ENCODE measurements around the gene PIGK.

PIGK gene

DNA sequence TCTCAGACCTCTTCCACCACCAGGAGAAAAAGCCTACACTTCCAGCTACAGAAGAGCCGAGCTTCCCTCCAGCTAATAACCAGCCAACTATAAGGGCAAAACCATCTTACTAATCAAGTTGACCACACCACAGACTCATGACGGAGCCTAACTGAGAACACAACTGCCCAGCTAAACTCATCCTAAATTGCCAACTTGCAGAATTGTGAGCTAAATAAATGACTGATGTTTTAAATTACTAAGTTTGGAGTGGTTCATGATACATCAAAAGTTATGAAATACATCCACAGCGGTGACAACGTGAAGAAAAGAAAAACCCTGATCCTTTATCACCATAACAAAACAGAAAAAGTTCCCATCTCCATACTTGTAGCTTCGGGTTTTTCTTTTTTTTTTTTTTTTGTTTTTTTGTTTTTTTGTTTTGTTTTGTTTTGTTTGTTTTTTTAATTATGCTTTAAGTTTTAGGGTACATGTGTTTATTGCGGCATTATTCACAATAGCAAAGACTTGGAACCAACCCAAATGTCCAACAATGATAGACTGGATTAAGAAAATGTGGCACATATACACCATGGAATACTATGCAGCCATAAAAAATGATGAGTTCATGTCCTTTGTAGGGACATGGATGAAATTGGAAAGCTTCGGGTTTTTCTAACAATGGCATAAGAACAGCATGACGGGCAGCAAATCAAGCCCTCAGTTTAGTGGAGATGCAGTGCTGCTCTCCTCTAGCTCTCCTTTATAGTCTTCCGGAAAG, 122.6 kb downstream of the PIGK start:
- no peak for DNase-seq (ENCODE audit: low spot score)

DNA sequence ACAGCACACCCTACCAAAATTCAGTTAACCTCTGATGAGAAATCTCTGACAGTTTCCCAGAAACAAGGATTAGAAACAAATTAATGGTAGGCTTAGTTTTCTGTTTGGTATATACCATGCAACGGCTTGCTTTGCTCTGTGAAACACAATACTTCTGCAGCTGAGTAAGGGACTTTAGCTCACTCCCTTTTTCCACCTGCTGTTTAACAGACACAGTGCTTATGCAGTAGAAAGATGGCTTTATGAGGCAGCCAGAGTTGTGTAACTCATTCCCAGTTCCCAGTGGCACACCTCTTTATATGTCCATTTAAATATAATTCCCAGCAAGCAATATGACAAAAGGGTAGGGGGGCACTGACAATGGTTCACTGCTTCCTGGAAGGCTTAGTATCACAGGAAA, 124.0 kb downstream of the PIGK start:
- no peak for DNase-seq (ENCODE audit: low spot score)

DNA sequence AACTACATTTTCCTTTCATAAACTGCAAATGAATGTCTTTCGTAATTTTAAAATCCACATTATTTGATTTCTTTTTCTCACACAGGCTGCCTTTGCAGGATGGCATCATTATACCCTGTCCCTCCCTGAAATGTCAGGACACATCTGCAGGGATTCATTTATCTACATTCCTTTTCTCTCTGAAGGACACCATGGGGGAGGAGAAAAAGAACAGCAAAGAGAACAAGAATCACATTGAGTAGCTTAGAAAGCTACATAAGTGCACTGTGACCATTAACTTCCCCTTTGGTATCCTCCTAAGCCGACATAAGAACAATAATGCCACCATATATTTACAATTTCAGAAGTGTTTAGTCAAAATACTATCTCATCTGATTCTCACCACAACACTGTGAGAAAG, 129.5 kb downstream of the PIGK start:
- no peak for DNase-seq (ENCODE audit: low spot score)

DNA sequence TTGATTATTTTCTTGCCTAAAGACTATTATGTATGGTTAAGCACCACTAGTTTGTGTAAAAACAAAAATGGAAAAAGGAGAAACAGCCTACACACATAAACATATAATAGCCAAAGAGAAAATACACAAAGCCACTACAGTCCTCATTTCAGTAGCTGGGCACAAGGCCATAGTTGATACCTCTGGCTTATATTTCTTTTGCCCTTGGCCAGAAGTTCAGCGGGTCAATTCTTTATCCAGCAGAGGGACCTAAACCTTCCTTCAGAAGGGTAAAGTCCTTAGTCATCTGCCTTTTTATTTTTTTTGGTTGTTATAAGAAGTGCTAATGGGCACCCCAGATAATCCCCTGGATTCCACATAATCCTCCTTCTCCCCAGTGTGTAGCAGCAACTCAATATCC, 134.1 kb downstream of the PIGK start:
- DNase-seq (ENCODE audit: low spot score) = no peak

DNA sequence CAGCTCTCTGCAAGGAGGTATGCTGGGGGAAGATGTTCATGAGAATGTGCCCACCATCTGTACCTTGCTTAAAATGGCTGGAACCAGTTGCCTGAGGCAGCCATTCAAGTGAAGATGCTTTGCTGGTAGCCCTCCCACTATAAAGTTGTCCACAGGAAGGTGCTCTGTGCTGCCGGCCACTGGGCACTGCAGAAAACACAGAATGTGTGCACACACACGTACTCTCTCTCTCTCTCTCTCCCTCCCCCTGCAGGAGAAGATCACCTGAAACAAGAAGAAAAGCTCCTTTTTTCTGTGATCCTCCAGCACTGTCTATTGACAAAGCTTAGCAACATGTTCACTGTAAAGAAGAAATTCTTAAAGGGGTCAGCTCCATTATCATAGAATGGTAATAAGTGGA, 134.8 kb downstream of the PIGK start:
- DNase-seq (ENCODE audit: low spot score) = no peak

DNA sequence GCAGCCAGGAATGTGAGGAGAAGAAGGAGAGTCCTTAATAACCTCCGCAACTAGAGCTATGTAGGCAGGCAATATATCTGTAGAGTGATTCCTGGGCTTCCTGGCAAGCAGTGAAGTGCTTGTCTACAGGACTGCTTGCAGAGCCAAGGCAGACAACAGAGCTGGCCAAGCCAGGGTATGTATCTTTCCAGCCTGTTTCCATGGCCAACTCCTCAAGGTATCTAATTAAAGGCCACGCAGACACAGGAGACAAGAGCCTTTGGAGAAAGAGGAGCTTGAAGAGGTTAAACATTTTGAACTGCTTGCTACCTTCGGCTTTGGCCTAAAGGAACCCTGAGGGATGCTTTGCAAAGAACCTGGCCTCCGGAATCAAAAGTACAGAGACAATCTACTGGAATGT, 137.4 kb downstream of the PIGK start:
- no peak for DNase-seq (ENCODE audit: low spot score)

DNA sequence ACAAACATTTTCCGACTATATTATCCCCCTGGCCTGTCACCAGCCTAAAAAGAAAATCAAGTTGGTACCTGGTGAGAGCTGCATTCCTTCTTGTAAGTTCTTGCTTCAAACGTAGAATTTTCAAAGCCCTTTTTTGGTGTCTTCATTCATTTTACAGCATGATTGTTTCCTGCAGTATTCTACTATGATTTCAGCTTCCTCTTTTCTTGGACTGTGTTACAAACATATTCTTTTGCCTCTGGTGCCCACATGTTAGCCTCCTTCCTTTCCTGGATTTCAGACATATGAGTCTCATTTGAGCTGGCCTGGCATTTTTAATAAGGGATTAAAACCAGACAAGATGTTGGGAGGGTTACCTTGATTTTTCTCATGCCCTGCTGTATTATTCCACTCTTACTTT, 142.5 kb downstream of the PIGK start:
- no peak for DNase-seq (ENCODE audit: low spot score)

DNA sequence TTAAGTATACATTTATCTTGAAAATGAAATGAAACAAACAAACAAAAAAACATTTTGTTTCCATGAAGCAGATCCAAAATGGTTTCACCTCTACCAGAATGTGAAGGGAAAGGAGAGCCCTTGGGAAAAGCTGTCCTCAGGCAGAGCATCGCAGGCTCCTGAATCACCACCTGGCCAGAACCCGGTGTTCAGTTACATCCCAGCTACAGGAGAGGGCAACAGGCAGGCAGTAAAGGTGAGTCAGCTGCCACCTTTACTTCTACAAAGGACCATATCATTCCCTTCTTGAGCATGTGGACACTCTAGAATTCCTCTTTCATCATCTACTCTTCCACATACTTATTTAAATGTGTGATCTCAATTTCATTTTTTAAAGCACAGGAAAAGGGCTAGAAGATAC, 151.2 kb downstream of the PIGK start:
- DNase-seq (ENCODE audit: low spot score) = no peak

DNA sequence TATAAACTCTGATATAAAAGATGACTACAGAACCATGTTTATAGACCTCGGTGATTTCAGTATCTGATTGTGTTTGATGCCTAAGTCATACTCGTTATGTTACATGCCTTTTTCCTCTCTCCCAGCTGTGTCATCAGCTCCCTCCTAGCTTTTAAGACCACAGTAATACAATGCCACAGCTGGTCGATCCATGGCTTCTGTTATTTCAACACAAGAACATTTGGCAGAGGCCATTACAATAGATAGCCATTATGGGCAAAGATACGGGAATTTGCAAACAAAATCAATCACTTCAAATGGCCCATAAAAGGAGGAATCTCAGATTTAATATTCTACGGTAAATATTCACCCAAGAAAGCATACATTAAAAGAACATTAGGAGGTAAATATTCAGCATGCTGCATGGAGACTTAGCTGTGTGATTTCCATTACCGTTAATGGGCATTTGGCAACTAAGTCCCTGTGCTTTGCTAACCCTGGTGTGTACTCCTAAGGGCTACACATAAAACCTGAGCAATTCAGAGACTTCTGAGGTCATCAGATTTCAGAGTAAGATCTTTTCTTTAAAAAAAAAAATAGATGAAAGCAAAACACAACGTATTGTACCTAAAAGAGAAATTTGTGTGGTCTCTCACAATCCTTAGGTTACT, 153.4 kb downstream of the PIGK start:
- DNase-seq (ENCODE audit: low spot score) = no peak

DNA sequence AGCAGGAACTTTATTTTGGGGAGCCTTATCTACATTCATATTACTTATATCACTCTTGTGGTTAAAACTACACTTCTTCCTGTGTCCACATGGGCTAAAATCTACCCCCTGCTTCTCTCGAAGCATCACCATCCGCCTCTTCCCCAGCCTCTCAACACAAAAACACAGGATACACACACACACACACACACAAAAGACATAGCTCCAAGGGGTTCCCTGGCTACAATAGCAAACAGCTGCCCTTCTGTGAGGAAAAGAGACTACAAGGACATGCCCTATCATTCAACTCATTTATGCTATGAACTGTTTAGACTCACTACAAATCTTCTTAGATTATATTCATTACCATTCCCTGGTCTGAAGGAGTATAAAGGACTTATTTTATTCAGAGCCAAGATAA, 155.0 kb downstream of the PIGK start:
- DNase-seq (ENCODE audit: low spot score) = no peak

DNA sequence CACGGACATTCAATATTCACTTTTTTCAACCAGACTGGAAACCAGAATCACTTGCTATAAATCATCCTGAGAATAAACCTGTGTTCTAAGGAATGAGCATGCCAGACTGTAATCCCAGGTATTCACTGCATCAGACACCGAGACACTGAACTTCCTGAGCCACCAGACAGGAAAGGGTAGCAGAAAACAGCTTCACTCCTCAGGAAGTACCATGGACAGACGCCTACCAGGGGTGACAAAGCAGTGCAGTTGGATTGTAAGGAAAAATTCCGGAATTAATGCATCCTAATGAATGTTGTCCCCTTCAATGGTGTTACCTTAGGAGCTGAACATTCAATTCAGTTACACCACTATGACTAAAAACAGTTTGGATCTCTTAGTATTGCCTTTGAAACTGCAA, 156.1 kb downstream of the PIGK start:
- DNase-seq (ENCODE audit: low spot score) = no peak

DNA sequence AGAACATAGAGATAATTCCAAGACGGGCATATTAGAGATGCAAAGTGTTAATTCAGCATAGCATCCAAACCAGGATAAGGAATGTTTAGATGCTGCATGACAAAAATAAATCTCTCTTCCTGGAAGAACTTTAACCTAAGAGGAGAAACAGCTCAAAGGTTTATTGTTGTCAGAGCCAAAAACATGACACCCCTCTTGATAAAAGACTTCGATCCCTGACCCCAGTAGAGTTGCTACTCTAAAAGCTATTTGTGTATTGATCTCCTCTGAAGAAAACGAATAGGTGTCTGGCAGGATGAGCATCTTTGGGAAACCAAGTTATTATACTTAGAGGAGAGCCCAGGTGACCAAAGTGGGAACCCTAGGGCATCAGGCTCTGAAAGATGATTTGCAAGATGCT, 158.1 kb downstream of the PIGK start:
- no peak for DNase-seq (ENCODE audit: low spot score)

DNA sequence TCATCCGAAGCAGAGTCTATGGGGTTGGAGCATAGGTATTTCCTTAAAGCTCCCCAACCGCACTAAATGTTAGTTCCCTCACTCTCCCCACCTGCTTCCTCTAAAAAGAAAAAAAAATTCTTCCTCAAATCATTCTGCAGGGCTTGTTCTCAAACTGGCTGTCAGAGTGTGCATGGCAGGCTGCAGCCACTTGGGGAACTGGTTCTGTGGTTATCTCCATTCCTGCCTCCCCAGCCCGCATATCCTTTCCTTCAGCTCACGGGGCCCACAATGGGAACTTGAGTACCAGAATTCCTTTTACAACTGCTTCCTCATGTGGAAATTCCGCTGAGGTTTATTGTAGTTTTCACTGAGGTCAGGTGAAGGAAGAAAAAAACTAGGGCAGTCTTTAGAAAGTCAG, 159.2 kb downstream of the PIGK start:
- no peak for DNase-seq (ENCODE audit: low spot score)

DNA sequence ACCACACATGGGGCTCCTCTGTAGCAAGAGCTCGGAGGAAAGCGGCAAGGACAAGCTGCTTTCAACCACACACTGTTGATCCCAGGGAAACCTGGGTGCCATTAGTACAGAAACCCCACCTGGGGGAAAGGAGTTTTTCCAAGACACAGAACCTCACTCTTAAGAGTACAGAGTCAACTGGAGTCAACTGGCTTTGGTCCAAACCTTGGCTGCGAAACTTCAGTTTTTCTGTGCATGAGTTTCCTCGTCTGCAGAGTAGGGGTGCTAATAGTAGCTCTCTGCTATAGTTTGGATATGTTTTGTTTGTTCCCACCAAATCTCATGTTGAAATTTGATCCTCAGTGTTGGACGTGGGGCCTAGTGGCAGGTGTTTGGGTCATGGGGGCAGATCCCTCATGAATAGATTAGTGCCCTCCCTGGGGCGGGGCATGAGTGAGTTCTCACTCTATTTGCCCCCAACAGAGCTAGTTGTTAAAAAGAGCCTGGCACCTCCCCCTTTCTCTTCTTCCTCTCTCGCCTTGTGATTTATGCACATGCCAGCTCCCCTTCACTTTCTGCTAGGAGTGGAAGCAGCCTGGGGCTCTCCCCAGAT, 161.1 kb downstream of the PIGK start:
- no peak for DNase-seq (ENCODE audit: low spot score)

DNA sequence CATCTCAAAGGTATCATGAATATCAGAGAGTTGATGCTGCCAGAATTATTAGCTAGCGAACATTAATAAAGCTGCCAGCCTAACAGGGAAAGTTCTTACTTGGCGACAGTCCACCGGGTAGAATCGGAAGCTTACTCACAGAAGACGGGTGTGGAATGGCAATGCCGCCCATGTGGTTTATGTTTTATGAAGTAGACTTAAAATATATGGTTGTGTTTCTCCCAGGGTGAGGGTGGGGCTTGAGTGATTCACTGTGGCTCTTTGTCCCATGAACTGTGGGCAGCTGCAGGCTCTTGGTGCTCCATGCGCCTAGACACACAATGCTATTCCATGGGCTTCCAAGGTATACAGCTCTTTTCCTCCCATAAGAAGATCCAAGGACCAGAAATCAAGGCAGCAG, 162.7 kb downstream of the PIGK start:
- DNase-seq (ENCODE audit: low spot score) = no peak

DNA sequence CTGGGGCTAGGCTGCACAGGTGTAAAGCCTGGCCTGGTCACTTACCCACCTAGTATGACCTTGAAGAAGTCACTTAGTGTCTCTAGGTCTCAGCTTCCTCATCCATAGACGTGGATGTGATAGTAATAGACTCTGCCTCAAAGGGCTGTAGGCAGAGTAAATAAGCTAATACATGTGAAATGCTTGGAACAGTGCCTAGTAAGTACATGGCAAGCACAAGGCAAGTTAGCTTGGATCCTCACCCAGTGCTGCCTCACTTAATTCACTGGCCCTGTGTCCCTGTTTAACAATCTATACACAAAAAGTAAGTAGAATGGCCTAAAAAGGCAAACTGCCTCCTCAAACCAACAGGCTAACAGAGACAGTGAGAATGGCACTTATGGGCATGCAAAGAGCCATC, 167.8 kb downstream of the PIGK start:
- DNase-seq (ENCODE audit: low spot score) = no peak

DNA sequence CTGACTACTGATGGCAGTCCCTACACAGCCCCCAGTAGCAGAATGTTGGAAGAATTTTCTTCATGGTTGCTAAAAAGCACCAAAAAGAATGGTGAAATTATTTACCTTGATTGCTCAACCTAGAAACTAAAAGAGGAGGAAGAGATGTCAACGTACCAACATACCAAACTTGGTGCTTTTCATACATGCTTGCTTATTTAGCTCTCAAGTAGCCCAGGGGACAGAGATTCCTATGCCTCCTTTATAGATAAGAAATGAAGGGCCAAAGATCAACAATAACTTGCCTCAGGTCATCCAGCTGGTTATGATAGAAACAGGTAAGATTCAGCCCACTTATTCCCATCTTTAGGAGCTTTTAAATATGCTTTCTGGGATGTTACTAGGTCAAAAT, 170.6 kb downstream of the PIGK start:
- no peak for DNase-seq (ENCODE audit: low spot score)

DNA sequence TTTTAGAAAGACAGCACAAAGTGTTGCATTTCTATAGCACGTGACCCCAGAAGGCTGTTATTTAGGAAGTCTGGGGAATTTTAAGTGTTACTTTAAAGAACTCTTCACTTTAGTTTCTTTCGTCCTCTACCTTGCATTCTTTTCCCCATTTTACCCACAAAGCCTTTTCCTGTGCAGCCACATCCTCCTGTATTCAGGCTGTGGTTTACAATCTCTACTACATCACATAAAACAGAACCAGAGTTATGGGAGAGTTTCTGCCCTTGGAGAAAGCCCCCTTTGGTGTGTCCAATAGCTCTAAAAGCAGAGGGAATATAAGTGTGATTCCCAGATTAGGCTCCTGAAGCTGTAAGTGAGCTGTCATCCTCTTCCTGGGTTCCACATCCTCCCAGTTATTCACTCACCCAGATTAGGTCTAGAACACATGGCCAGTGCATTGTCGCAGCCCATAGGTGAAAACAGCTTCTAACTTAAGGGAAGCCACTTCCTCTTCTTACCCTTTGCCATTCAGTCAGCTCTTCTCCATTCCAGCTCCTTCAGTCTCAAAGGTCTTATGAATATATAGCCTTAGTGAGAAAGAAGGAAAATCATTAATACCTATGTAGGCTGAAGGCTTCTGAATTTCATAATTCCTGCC, 171.1 kb downstream of the PIGK start:
- no peak for DNase-seq (ENCODE audit: low spot score)

DNA sequence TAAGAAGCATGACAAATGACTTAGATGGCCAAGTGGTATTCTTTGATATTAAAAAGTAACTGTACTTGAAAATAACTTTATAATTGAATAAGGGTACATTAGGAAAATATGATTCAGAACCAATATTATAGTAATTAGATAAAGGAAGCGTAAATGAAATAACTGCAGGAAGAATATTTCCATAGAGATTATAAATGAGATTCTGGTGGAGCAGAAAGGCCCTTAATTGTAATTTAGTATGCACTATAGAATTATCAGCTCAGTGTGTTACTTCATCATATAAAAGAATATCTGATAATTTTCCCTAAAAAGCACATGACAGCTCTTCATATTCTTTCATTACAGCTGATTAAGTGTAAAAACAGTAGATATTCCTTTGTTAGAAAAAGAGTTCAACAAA, 171.7 kb downstream of the PIGK start:
- DNase-seq (ENCODE audit: low spot score) = no peak

DNA sequence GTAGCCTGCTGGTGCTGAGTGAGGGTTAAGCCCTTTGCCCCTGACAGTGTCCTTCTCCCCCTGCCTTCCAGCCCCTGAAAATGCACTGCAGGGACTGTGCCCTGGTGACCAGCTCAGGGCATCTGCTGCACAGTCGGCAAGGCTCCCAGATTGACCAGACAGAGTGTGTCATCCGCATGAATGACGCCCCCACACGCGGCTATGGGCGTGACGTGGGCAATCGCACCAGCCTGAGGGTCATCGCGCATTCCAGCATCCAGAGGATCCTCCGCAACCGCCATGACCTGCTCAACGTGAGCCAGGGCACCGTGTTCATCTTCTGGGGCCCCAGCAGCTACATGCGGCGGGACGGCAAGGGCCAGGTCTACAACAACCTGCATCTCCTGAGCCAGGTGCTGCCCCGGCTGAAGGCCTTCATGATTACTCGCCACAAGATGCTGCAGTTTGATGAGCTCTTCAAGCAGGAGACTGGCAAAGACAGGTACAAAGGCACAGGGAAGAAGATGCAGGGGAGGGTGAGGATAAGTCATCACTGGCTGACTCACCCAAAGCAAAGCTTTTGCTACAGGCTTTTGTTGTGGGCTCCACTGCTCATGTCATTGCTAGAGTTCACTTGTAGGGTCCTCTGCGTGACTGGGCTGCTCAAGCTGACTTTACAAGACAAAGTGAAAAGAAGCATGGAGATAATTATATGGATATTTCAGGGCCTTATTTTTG, 174.9 kb downstream of the PIGK start:
- no peak for DNase-seq (ENCODE audit: low spot score)

DNA sequence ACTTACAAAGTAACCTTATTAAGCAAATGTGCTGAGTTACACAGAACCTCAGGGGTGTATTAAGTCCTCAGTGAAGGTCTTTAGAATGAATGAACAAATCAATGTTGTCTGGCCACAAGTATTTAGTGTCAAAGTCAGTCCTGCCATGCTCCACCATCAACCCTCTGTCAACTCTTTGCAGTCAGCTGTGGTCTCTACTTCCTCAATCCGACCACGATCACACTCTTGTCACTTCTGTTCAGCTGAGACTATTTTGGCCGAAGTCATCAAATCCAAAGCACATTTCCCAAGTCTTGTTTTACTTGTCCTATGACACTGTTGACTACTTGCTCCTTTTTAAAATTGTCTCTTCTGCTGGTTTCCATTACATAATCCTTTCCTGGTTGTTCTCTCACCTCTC, 178.4 kb downstream of the PIGK start:
- no peak for DNase-seq (ENCODE audit: low spot score)

DNA sequence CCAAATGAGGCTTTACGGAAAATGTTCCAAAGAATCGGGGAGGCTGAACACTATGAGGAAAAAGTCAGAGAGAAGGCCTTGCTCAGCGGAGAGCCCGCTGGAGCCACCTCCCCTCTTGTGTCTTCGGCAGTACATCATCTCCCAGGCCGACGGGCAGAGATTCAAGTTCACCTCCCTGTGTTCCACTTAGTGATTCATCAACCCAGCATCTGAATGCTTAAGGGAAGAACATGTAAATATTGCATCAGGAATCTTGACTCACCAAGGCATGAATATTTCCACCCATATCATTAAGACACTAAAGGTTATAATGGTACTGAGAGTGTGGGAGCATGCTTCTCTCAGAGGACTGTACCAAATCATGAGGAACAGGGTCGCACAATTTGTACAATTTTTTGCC, 179.5 kb downstream of the PIGK start:
- no peak for DNase-seq (ENCODE audit: low spot score)

DNA sequence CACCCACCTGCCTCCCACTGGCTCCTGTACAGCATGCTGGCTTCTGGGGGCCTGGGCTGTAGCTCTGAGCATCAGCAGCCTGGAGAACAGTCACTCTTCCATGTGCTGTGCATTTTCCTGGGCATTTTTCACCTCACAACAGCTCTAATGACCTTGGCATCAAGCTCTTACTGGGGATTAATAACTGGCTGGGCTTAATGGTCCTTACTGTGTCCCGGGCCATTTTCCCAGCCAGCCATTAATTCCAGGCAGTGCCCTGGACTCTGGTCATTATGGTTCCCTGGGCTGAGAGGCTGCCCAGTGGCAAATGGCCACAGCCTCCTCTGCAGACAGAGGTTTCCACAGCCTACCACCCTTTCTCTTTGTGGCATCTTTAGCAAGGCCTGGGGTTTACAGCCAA, 180.1 kb downstream of the PIGK start:
- no peak for DNase-seq (ENCODE audit: low spot score)
